Body of pancreas (tissue), 4 donors: ENCODE measurements around the gene DMD. TPM values are rescaled to one million over a fixed set of nuclear protein-coding genes. Genes with fewer than 3 reads are reported as not detected.

ENCODE experiments used
- ATAC-seq: fragments of 150-250 bp; one replicate; pipeline ENCODE4 v1.9.1; 2016
- DNase-seq, 4 donors: peaks; one replicate each; pipeline ENCODE4 v3.0.0-alpha.2; 2019
- H3K27ac ChIP-seq, 4 donors: fragments of 200-600 bp; sonication (generic); 1 replicate in 3 of 4; 2 replicates in 1 of 4; pipeline versions ENCODE4 v1.5.1 to v1.6.1; 2016 to 2019; ENCODE audit warnings: mild to moderate bottlenecking in 1 of 4, mixed read lengths in 1 of 4, moderate library complexity in 1 of 4
- H3K27me3 ChIP-seq, 2 donors: fragments of 200-600 bp; sonication (generic); one replicate each; pipeline ENCODE4 v1.6.0; 2016; ENCODE audit warnings: mild to moderate bottlenecking in 1 of 2
- H3K36me3 ChIP-seq, 2 donors: fragments of 200-600 bp; sonication (generic); replicated peaks in 1 of 2; 2 replicates each; pipeline ENCODE4 v1.5.1; 2016; ENCODE audit warnings: low read depth in 2 of 2; ENCODE audit not compliant: insufficient read depth in 1 of 2
- H3K4me1 ChIP-seq: fragments of 200-600 bp; sonication (generic); one replicate; pipeline ENCODE4 v1.6.0; 2016
- H3K4me3 ChIP-seq, 2 donors: fragments of 200-600 bp; sonication (generic); 1 replicate in 1 of 2; 2 replicates in 1 of 2; pipeline ENCODE4 v1.5.1; 2016 to 2019
- H3K9me3 ChIP-seq, 3 donors: fragments of 200-600 bp; sonication (generic); 1 replicate in 2 of 3; 2 replicates in 1 of 3; pipeline ENCODE4 v1.5.1; 2016
- CTCF ChIP-seq, 7 experiments: fragments of 450-650 bp in 4 of 7; fragments of 200-600 bp in 3 of 7; sonication (generic) in 3 of 7; IDR thresholded peaks; one replicate each; pipeline ENCODE4 v1.5.1; 2016 to 2019; ENCODE audit warnings: antibody characterized with exemption in 7 of 7
- POLR2A ChIP-seq, 3 donors: fragments of 450-650 bp; IDR thresholded peaks; one replicate each; pipeline ENCODE4 v1.6.1; 2016; ENCODE audit warnings: antibody characterized with exemption in 3 of 3, mild to moderate bottlenecking in 2 of 3
- WGBS, 2 donors: methylation state at CpG; one replicate each; pipeline ENCODE4 v1.1.5; 2017; 5-methylcytosine and 5-hydroxymethylcytosine counted together
- intact Hi-C: fragments of 100-400 bp; cut with DNase I; formaldehyde crosslinking; loops from one replicate; pipeline ENCODE4 v1.15.1; 2023
- total RNA-seq, 2 donors: library from RNA; depleted of rRNA; stranded (reverse); fragments of >200 nt; gene quantifications; one replicate each; pipeline ENCODE4 v1.1.0, GENCODE V29; 2016

Gene DMD
- total RNA-seq, 2 donors from 2014 or later = 28.5 to 38.6 TPM

GRCh38 chrX:31580726-31581125 lies 1630.6 kb downstream of the DMD start:
- H3K27ac ChIP-seq = no peak overlapping the region
- H3K4me1 ChIP-seq = no peaks in the 10 kb centered on the region
- H3K4me3 ChIP-seq = no peak overlapping the region
- no peak for DNase-seq
- H3K9me3 ChIP-seq = no peaks in the 10 kb centered on the region
- intact Hi-C loops = no loop called here
- no peaks in the 10 kb centered on the region for H3K36me3 ChIP-seq
- WGBS, 2 donors = 38 to 54% methylated on average over 2 of the region's 2 CpGs
- no peak for ATAC-seq
- TF ChIP-seq POLR2A (IDR thresholded peaks at IDR 0.05) (no peak), CTCF (IDR thresholded peaks at IDR 0.05) (no peak)
- H3K27me3 ChIP-seq = no peaks in the 10 kb centered on the region

- 68 to 81% methylated on average over 4 of the region's 4 CpGs for WGBS, 2 donors
- H3K4me1 ChIP-seq = no peaks in the 10 kb centered on the region
- H3K27me3 ChIP-seq = no peaks in the 10 kb centered on the region
- TF ChIP-seq POLR2A (IDR thresholded peaks at IDR 0.05) = no peak
- no peak for TF ChIP-seq CTCF (IDR thresholded peaks at IDR 0.05)
- H3K27ac ChIP-seq = no peak overlapping the region
- DNase-seq (no peak), ATAC-seq (no peak)
- no peaks in the 10 kb centered on the region for H3K36me3 ChIP-seq
- intact Hi-C loops = no loop called here
- no peak overlapping the region for H3K4me3 ChIP-seq
- no peaks in the 10 kb centered on the region for H3K9me3 ChIP-seq
Observed at GRCh38 chrX:31580227-31580626, 1631.1 kb downstream of the DMD start.

GRCh38 chrX:31572360-31572759 lies 1639.0 kb downstream of the DMD start:
- no peak for TF ChIP-seq CTCF (IDR thresholded peaks at IDR 0.05)
- DNase-seq = no peak
- intact Hi-C loops = no loop called here
- Histone ChIP-seq H3K27ac (no peak overlapping the region), H3K9me3 (no peaks in the 10 kb centered on the region), H3K36me3 (no peaks in the 10 kb centered on the region), H3K4me3 (no peak overlapping the region), H3K4me1 (no peaks in the 10 kb centered on the region), H3K27me3 (no peaks in the 10 kb centered on the region)
- 36 to 67% methylated on average over 1 of the region's 1 CpG for WGBS, 2 donors
- ATAC-seq = no peak

- Histone ChIP-seq H3K4me1 (no peaks in the 10 kb centered on the region), H3K27me3 (no peaks in the 10 kb centered on the region), H3K4me3 (no peak overlapping the region), H3K27ac (no peak overlapping the region), H3K9me3 (no peaks in the 10 kb centered on the region), H3K36me3 (no peaks in the 10 kb centered on the region)
- DNase-seq (no peak), ATAC-seq (no peak)
- TF ChIP-seq POLR2A (IDR thresholded peaks at IDR 0.05) (no peak), CTCF (IDR thresholded peaks at IDR 0.05) (no peak)
- intact Hi-C loops = no loop called here
- 51 to 58% methylated on average over 2 of the region's 2 CpGs for WGBS, 2 donors
Observed at GRCh38 chrX:31570658-31571057, 1640.7 kb downstream of the DMD start.

- no peak overlapping the region for H3K4me3 ChIP-seq
- intact Hi-C loops = no loop called here
- no peaks in the 10 kb centered on the region for H3K4me1 ChIP-seq
- no peaks in the 10 kb centered on the region for H3K27me3 ChIP-seq
- DNase-seq (no peak), ATAC-seq (no peak)
- TF ChIP-seq POLR2A (IDR thresholded peaks at IDR 0.05) (no peak), CTCF (IDR thresholded peaks at IDR 0.05) (no peak)
- 69 to 72% methylated on average over 3 of the region's 3 CpGs for WGBS, 2 donors
- H3K27ac ChIP-seq = no peak overlapping the region
- H3K9me3 ChIP-seq = no peaks in the 10 kb centered on the region
- no peaks in the 10 kb centered on the region for H3K36me3 ChIP-seq
Observed at GRCh38 chrX:31563792-31564191, 1647.6 kb downstream of the DMD start.
